ENCODE data around the gene RASAL1.

GRCh38 chr12:113116875-113117274 is 18.7 kb downstream of the RASAL1 start:
- TF ChIP-seq CTCF (IDR thresholded peaks at IDR 0.05): no peak
- no peak for TF ChIP-seq EZH2 (IDR thresholded peaks at IDR 0.05)
